GM19397 (cell line): Measurements from ENCODE around the gene ANKRD44.
"Not testable (repeated sequence)": the region's sequence is repeated elsewhere in the genome, so short reads cannot be mapped to it uniquely, and the experiment has no call there.

Experiments used
- ATAC-seq: cut with Tn5 transposase; IDR thresholded peaks from one replicate; pipeline ENCODE4 v1.9.1; 2021; ENCODE audit warnings: mild to moderate bottlenecking, moderate library complexity; ENCODE audit not compliant: unreplicated experiment

ANKRD44 gene

GRCh38 chr2:197085665-197086064 is 224.9 kb downstream of the ANKRD44 start:
- no peak for ATAC-seq

GRCh38 chr2:197081294-197081693 is 229.3 kb downstream of the ANKRD44 start:
- no peak for ATAC-seq

GRCh38 chr2:197080578-197081216 is 229.9 kb downstream of the ANKRD44 start:
- ATAC-seq = no peak

GRCh38 chr2:197079832-197080555 is 230.6 kb downstream of the ANKRD44 start:
- no peak for ATAC-seq

- ATAC-seq = no peak
These were observed 231.2 kb downstream of the ANKRD44 start for GRCh38 chr2:197079414-197079813.

- no peak for ATAC-seq
These were observed 232.0 kb downstream of the ANKRD44 start for GRCh38 chr2:197078535-197078934.

GRCh38 chr2:197077336-197077735 is 233.2 kb downstream of the ANKRD44 start:
- ATAC-seq = no peak

GRCh38 chr2:197076652-197077051 is 233.9 kb downstream of the ANKRD44 start:
- no peak for ATAC-seq

GRCh38 chr2:197075754-197076337 is 234.7 kb downstream of the ANKRD44 start:
- no peak for ATAC-seq

GRCh38 chr2:197075281-197075680 is 235.3 kb downstream of the ANKRD44 start:
- ATAC-seq = no peak

GRCh38 chr2:197073701-197074433 is 236.7 kb downstream of the ANKRD44 start:
- no peak for ATAC-seq

- no peak for ATAC-seq
These were observed 237.3 kb downstream of the ANKRD44 start for GRCh38 chr2:197073270-197073669.

GRCh38 chr2:197072533-197072932 is 238.0 kb downstream of the ANKRD44 start:
- no peak for ATAC-seq

- ATAC-seq = no peak
These were observed 238.7 kb downstream of the ANKRD44 start for GRCh38 chr2:197071790-197072436.

GRCh38 chr2:197071213-197071612 is 239.4 kb downstream of the ANKRD44 start:
- ATAC-seq = no peak

GRCh38 chr2:197069958-197070357 is 240.6 kb downstream of the ANKRD44 start:
- ATAC-seq = no peak

GRCh38 chr2:197062574-197062973 is 248.0 kb downstream of the ANKRD44 start:
- ATAC-seq = not testable (repeated sequence)

GRCh38 chr2:197059477-197059876 is 251.1 kb downstream of the ANKRD44 start:
- ATAC-seq = no peak

- ATAC-seq = no peak
These were observed 251.7 kb downstream of the ANKRD44 start for GRCh38 chr2:197058777-197059300.

GRCh38 chr2:197057959-197058358 is 252.6 kb downstream of the ANKRD44 start:
- ATAC-seq = no peak

GRCh38 chr2:197055045-197055444 is 255.5 kb downstream of the ANKRD44 start:
- no peak for ATAC-seq
